NCI-H128 (cell line): ENCODE results near the gene LTA4H.

ENCODE experiments used
- DNase-seq: peaks from one replicate; lab custom pipeline; 2025; ENCODE audit not compliant: unreplicated experiment; lab: John Stamatoyannopoulos, UW

Gene LTA4H

DNA sequence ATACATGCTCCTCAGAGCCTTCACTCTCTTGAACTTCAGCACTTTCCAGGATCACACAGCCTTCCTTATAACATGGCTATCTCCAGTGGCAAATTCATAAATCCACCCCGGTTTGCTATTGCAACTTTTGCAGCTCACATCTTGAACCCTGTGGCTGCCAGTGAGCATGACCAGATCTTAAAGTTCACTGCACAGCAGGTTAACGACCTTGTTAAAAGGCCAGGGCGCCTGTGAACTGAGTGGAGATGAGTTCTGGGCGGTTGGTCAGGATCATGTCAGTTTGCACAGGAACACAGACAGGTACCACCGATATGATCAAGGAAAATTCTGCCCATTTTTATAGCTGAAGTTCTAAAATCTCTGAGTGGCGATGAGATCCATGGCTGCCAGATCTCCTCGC is 24.7 kb upstream of the LTA4H start:
- no peak for DNase-seq

GRCh38 chr12:96057986-96058553 is 22.7 kb upstream of the LTA4H start:
- no peak for DNase-seq

GRCh38 chr12:96056646-96057455 is 21.5 kb upstream of the LTA4H start:
- DNase-seq = no peak

DNA sequence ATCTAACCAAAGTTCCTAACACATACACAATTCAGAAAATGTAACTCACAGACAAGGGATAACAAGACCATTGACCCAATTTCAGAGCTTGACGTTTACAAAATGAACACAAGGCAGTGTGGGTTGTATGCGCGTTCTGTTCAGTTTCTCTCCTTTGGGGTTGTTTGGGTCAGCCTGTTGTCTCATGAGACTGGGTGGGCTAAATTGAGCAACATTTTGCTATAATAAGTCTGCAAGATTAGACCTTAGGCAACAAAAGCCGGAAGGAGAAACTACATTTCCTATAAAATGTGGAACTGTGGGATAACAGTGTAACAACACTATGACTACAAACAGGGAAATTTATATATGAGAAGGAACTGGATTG is 18.8 kb upstream of the LTA4H start:
- no peak for DNase-seq

DNA sequence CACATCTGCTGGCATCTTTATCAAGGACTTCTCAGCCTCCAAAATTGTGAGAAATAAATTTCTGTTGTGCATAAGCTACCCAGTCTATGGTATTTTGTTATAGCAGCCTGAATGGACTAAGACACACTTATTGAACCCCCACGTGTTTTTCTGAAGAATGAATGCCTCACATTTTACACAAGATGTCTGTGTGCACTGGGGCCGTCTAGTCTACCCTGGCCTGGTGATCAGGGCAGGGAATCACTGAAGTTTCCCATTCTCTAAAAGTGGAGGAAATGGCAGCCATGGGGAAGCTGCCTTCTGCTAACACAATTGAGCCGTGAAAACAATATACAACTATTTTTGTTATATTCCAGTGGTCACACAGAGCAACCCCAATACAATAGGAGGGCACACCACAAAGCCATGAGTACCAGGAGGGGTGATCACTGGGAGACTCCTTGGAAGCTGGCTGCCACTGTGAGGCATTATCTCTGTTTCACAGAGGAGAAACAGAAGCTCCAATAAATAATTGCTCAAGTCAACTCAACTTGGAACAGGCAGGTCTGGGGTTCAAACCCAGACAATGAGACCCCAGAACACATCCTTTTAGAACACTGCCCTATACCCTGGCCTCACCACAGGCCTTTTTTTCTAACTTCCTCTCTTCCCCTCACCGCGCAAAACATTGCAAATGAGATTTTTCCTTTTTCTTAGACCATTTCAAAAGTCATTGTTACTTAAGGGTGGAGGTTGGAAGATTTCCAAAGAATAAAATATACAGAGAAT is 18.3 kb upstream of the LTA4H start:
- no peak for DNase-seq

DNA sequence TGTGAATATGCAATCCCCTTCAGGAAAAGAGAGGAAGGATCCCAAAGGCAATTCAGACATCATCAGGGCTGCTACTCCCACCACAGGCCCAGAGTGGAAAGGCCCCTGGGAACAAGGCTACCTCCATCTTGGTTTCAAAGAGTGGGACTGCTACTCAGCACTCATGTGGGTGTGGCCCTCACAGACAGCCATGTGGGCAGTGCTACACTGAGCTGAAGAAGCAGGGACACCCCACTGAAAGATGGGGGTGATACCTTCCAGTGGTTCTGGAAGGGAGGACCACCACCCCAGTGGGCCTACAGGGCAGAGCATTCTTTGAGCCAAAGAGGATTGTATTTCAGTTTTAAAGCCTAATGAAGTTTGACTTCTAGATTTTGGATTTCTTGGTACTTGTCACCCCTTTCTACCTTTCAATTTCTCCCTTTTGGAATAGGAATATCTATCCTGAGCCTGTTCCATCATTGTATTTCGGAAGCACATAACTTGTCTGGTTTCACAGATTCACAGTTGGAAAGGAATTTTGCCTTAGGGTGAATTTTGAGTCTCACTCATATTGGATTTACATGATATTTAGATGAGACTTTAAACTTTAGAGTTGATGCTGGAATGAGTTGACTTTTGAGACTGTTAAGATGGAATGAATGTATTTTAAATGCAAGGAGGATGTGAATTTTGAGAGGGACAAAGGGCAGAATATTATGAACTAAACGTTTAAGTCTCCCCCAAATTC is 16.5 kb upstream of the LTA4H start:
- no peak for DNase-seq

DNA sequence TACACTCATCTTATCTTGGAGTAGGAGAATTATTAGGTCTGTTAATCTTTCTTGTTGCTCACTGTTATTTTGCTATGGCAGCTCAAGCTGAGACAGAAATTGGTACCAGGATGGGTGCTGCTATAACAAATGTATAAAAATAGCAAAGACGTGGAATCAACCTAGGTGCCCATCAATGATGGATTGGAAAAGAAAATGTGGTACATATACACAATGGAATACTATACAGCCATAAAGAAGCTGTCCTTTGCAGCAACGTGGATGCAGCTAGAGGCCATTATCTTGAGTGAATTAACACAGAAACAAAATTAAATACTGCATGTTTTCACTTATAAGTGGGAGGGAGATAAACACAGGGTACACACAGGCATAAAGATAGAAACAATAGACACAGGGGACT is 14.8 kb upstream of the LTA4H start:
- DNase-seq = no peak

DNA sequence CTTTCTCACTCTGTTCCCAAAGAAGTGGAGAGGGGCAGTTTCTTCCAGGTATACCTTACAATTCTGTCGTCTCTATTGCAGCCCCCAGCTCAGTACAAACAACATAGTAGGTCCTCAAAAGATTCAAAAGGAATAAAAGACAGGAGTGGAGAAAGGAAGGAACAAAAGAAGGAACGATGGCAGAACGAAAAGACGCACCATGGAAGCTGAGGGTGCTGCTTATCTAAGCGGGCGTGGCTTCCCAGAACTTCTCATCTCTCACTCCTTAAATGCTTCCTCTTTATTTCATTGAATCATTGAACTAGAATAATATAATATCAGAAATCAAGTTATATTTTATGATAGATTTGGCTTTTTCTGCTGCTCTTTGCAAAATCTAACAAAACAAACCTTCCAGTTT is 13.7 kb upstream of the LTA4H start:
- DNase-seq = no peak

GRCh38 chr12:96048393-96048969 is 13.1 kb upstream of the LTA4H start:
- DNase-seq = no peak

DNA sequence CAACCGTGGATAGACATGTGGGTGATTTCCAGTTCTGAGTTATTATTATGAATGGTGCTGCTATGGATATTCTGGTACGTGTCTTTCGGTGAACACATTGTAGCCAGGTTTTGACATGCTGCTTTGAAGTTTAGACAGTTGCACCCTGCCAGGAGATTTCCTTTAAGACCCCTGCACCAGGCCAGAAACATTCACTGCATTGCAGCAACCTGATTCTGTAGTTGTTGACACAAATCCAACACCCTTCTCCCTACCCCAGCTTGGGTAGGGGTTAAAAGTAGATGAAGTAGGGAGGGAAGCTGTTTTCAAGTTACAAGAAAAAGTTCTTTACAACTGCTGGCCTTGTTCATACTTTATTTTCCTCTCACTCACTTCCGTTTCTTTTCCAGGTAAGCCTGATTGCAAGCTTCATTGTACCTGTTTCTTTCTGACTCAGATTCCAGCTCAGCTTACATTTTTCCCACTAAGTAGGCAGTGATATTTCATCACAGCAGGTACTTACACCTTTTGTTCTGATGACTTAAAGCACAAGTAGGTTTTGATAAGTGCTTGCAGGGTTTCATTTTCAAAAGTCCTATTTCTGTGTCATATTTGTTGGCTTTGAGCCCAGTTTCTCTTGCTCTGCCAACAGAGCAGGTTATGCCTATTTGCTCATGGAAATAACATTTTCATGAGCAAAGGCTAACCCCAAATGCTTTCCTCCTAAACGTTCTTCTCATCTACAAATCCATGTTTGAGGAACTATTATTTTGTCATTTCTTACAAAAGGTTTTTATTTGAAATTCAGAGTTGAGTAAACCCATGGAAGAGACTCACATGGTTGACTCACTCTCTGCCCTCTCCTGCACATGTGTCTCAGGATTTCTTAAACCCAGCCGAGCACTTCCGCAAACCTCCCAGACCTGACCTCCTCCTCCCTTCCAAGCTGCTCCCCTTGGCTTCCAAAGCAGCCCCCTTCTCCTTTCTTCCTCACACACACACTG is 12.1 kb upstream of the LTA4H start:
- peak; percentile 64 for DNase-seq

DNA sequence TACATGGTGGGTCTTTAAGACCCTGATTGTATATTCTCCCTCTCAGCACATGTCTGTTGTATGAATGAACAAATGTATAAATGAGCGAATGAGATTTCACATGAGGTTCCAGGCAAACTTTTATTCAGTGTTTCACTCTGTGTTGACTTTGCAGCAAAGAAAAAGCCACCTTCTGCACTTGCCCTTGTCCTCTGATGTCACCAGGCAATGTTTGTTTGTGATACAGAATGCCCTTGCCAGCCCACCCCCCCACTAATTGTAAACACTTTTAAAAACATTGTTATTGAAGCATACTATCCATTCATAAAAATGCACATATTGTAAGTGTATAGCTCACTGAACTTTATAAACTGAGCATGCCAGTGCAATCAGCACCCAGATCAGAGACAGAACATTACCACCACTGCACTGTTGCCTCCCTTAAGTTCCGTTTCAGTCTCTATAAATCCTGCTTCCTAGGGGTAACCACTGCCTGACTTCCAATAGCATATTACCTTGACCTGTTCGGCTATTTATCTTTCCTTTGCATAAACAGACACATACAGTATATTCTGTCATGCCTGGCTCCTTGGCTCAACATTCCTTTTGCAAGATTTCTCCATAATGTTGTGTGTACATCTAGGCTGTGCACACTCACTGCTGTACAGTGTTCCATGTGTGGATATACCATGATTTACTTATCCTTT is 11.3 kb upstream of the LTA4H start:
- no peak for DNase-seq

DNA sequence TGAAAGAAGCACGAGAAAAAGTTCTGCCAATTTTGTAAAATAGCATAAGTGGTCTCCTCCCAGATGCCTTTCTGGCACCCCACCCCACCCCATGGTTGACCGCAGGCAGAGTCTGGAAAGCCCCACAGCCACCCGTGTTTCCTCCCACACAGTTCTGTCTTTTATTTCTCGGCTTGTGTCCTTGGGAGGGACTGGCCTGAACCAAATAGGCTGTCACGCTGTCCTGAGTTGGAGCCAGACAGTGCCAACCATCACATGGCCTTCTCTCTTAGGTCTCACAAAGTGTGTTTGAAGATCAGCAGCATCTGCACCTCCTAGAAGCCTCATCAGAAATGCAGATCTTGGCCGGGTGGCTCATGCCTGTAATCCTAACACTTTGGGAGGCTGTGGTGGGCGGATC is 10.2 kb upstream of the LTA4H start:
- DNase-seq = no peak

DNA sequence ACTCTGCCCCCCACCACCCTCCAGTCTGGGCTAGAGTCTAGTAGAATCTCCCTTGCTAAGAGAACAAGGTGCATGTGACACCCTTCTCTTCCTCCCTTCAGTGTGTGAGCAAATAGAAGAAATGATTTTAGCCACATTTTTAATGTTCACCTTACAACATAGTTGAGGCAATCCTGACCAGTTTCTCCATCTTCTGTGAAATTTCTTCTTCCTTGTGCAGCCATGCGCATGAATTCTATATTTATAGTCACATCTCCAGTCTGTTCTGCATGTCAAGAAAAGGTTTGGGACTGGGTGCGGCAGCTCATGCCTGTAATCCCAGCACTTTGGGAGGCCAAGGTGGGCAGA is 9.5 kb upstream of the LTA4H start:
- DNase-seq = no peak

GRCh38 chr12:96044017-96044942 is 8.9 kb upstream of the LTA4H start:
- DNase-seq = no peak

GRCh38 chr12:96041181-96041580 is 5.8 kb upstream of the LTA4H start:
- DNase-seq = no peak

DNA sequence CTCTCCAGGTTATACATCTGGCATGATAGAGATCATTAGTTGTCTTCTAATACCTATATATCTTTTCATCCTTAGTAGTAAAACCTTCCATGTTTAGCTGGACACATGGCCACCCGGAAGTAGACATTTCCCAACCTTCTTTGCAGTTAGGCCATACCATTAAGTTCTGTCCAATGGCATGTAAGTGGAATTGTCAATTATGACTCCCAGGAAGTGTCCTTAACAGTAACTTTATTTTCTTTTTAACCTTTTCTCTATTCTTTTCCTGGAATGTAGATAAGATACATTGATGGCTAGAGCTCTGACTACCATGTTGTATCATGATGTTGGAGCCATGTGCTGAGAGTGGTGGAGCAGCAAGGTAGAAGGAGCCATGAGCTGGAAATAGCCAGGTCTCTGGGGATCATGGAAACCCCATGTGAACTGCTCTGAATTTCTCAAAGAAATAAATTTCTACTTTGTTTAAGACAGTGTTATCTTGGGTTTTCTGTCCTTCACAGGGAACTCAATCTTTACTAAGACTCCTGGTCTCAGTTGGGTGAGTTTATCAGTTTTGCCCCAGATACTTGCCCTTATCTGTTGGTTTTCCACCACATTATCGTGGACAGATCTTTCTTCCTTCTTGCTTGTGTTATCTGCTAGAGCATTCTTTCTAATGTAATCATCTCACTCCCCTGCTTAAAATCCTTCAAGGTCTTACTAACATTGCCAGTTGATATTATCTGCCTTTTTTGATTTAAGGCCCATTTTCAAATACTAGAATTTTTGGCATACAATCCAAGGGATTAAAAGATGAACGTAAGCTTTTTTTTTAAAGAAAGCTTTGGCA is 5.1 kb upstream of the LTA4H start:
- DNase-seq = no peak

GRCh38 chr12:96039516-96039915 is 4.1 kb upstream of the LTA4H start:
- DNase-seq = no peak
